Iris pigment epithelial cell (primary cell): ENCODE results near the gene C20orf204.
"Not testable (repeated sequence)": the region's sequence is repeated elsewhere in the genome, so short reads cannot be mapped to it uniquely, and the experiment has no call there.

Experiments used
- DNase-seq: peaks from one replicate; pipeline ENCODE4 v3.0.0-alpha.2; 2011; ENCODE audit warnings: low read depth

The C20orf204 gene

GRCh38 chr20:64035933-64036345, at the start of gene C20orf204:
C20orf204 (plus strand) TSS chr20:64036182; CDS start chr20:64036324, 142 bp downstream.
- DNase-seq = no peak

GRCh38 chr20:64000906-64001305, 35.1 kb upstream of the C20orf204 start:
- no peak for DNase-seq

GRCh38 chr20:64001607-64002011, 34.4 kb upstream of the C20orf204 start:
- DNase-seq = peak; percentile 11

- no peak for DNase-seq
These were observed 31.8 kb upstream of the C20orf204 start for GRCh38 chr20:64003960-64004725.

- peak; percentile 43 for DNase-seq
These were observed 30.6 kb upstream of the C20orf204 start for GRCh38 chr20:64005394-64005793.

- no peak for DNase-seq
These were observed 29.5 kb upstream of the C20orf204 start for GRCh38 chr20:64006490-64006889.

- no peak for DNase-seq
These were observed 29.1 kb upstream of the C20orf204 start for GRCh38 chr20:64006902-64007301.

- DNase-seq = no peak
These were observed 26.1 kb upstream of the C20orf204 start for GRCh38 chr20:64009811-64010387.

GRCh38 chr20:64010711-64011237, 25.2 kb upstream of the C20orf204 start:
- DNase-seq = no peak

- no peak for DNase-seq
These were observed 24.6 kb upstream of the C20orf204 start for GRCh38 chr20:64011366-64011779.

GRCh38 chr20:64012385-64013154, 23.4 kb upstream of the C20orf204 start:
- not testable (repeated sequence) for DNase-seq

- DNase-seq = no peak
These were observed 20.3 kb upstream of the C20orf204 start for GRCh38 chr20:64015635-64016034.

- DNase-seq = no peak
These were observed 14.6 kb upstream of the C20orf204 start for GRCh38 chr20:64021124-64021975.

- DNase-seq = no peak
These were observed 13.2 kb upstream of the C20orf204 start for GRCh38 chr20:64022671-64023360.

- DNase-seq = no peak
These were observed 12.4 kb upstream of the C20orf204 start for GRCh38 chr20:64023361-64024140.

GRCh38 chr20:64024141-64024990, 11.6 kb upstream of the C20orf204 start:
- DNase-seq = no peak

- DNase-seq = no peak
These were observed 10.7 kb upstream of the C20orf204 start for GRCh38 chr20:64025101-64025825.

GRCh38 chr20:64025826-64026412, 10.1 kb upstream of the C20orf204 start:
- no peak for DNase-seq
